Liver (tissue), 9 donors: ENCODE results near the gene TBC1D20. TPM values are rescaled to one million over a fixed set of nuclear protein-coding genes. Genes with fewer than 3 reads are reported as not detected.
"Not testable (repeated sequence)": the region's sequence is repeated elsewhere in the genome, so short reads cannot be mapped to it uniquely, and the experiment has no call there.

Experiments
- DNase-seq: peaks from one replicate; pipeline ENCODE4 v3.0.0-alpha.2; 2017; ENCODE audit warnings: low spot score
- H3K27ac ChIP-seq, 2 donors: one replicate each; pipeline ENCODE4 v1.7.0; 2013; ENCODE audit warnings: inconsistent platforms in 2 of 2, low read length in 2 of 2, control low read depth in 1 of 2, low read depth in 1 of 2, mild to moderate bottlenecking in 1 of 2
- H3K27me3 ChIP-seq, 4 donors: one replicate each; pipeline versions ENCODE4 v1.6.1 to v1.7.0; 2013; ENCODE audit warnings: low read length in 3 of 4, inconsistent platforms in 1 of 4, mild to moderate bottlenecking in 1 of 4, moderate library complexity in 1 of 4; ENCODE audit not compliant: control insufficient read depth in 4 of 4, insufficient read depth in 4 of 4
- H3K36me3 ChIP-seq, 4 donors: one replicate each; pipeline versions ENCODE4 v1.6.1 to v1.7.0; 2013; ENCODE audit warnings: low read length in 3 of 4, mild to moderate bottlenecking in 3 of 4, low read depth in 1 of 4, moderate library complexity in 1 of 4; ENCODE audit not compliant: control insufficient read depth in 4 of 4, insufficient read depth in 3 of 4
- H3K4me1 ChIP-seq, 4 donors: one replicate each; pipeline versions ENCODE4 v1.6.1 to v1.7.0; 2013; ENCODE audit warnings: low read length in 3 of 4, mild to moderate bottlenecking in 3 of 4, moderate library complexity in 1 of 4; ENCODE audit not compliant: control insufficient read depth in 4 of 4, insufficient read depth in 4 of 4
- H3K4me3 ChIP-seq, 3 donors: one replicate each; pipeline versions ENCODE4 v1.6.1 to v1.7.0; 2013; ENCODE audit warnings: low read length in 3 of 3, control low read depth in 1 of 3, low read depth in 1 of 3, mild to moderate bottlenecking in 1 of 3
- H3K9ac ChIP-seq, 2 donors: one replicate each; pipeline ENCODE4 v1.7.0; 2013; ENCODE audit warnings: low read length in 2 of 2, mild to moderate bottlenecking in 2 of 2, moderate library complexity in 2 of 2, control low read depth in 1 of 2, low read depth in 1 of 2
- H3K9me3 ChIP-seq, 4 donors: one replicate each; pipeline versions ENCODE4 v1.6.1 to v1.7.0; 2013; ENCODE audit warnings: low read length in 3 of 4; ENCODE audit not compliant: control insufficient read depth in 4 of 4
- EGR1 ChIP-seq, 2 donors: IDR thresholded peaks; 2 replicates each; pipeline ENCODE4 v1.6.1; 2016 to 2018; ENCODE audit warnings: antibody characterized with exemption in 2 of 2, low read depth in 2 of 2
- FOXA1 ChIP-seq: IDR thresholded peaks from 2 replicates; pipeline ENCODE4 v1.6.1; 2016; ENCODE audit warnings: antibody characterized with exemption
- FOXA2 ChIP-seq: IDR thresholded peaks from 2 replicates; pipeline ENCODE4 v1.6.1; 2016; ENCODE audit warnings: antibody characterized with exemption
- GABPA ChIP-seq, 2 donors: IDR thresholded peaks in 1 of 2; conservative IDR thresholded peaks in 1 of 2; 2 replicates each; pipeline ENCODE4 v1.6.1; 2016; ENCODE audit warnings: antibody characterized with exemption in 2 of 2, mild to moderate bottlenecking in 1 of 2, moderate library complexity in 1 of 2
- HNF4A ChIP-seq, 2 donors: conservative IDR thresholded peaks; 2 replicates each; pipeline ENCODE4 v1.6.1; 2016; ENCODE audit warnings: antibody characterized with exemption in 2 of 2, mild to moderate bottlenecking in 2 of 2
- HNF4G ChIP-seq: IDR thresholded peaks from 2 replicates; pipeline ENCODE4 v1.6.1; 2016; ENCODE audit warnings: antibody characterized with exemption
- JUND ChIP-seq, 2 donors: IDR thresholded peaks; 2 replicates each; pipeline ENCODE4 v1.6.1; 2016; ENCODE audit warnings: antibody characterized with exemption in 2 of 2
- NR2F2 ChIP-seq: IDR thresholded peaks from 2 replicates; pipeline ENCODE4 v1.6.1; 2016; ENCODE audit warnings: antibody characterized with exemption
- RAD21 ChIP-seq, 2 donors: IDR thresholded peaks; 2 replicates each; pipeline ENCODE4 v1.6.1; 2016; ENCODE audit warnings: antibody characterized with exemption in 2 of 2, mild to moderate bottlenecking in 2 of 2
- SP1 ChIP-seq: IDR thresholded peaks from 2 replicates; pipeline ENCODE4 v1.6.1; 2018; ENCODE audit warnings: antibody characterized with exemption, mild to moderate bottlenecking
- TAF1 ChIP-seq: conservative IDR thresholded peaks from 2 replicates; pipeline ENCODE4 v1.6.1; 2016; ENCODE audit warnings: antibody characterized with exemption, mild to moderate bottlenecking
- YY1 ChIP-seq: IDR thresholded peaks from 2 replicates; pipeline ENCODE4 v1.6.1; 2016; ENCODE audit warnings: antibody characterized with exemption, mild to moderate bottlenecking
- WGBS: extraction: QIAGEN DNeasy Blood & Tissue Kit; methylation state at CpG from one replicate; pipeline ENCODE4 v1.1.7; 2013; 5-methylcytosine and 5-hydroxymethylcytosine counted together
- polyA plus RNA-seq, 2 donors: library from polyadenylated mRNA; stranded (reverse) in 1 of 2; unstranded in 1 of 2; fragments of 200-250 nt in 1 of 2; fragments of >200 nt in 1 of 2; fragmentation: Nextera tagmentation in 1 of 2; extraction: Ambion mirVana in 1 of 2; gene quantifications; one replicate each; pipeline versions ENCODE4 v1.2.1 to v1.2.3, GENCODE V29; 2013 to 2015
- total RNA-seq, 2 donors: library from RNA; depleted of rRNA; stranded (reverse); fragments of >200 nt; gene quantifications; one replicate each; pipeline ENCODE4 v1.2.3, GENCODE V29; 2014
- TF ChIP-seq, protein P1 (sequence below): IDR thresholded peaks from 2 replicates; pipeline ENCODE4 v1.6.1; 2016; ENCODE audit warnings: antibody characterized with exemption
- TF ChIP-seq, protein P2 (sequence below): fragments of 150-350 bp; IDR thresholded peaks from 2 replicates; pipeline ENCODE4 v1.5.1; 2017; ENCODE audit warnings: improper control_type of control experiment, low read depth, low read length; ENCODE audit not compliant: missing input control
- TF ChIP-seq, protein P3 (sequence below): IDR thresholded peaks from 2 replicates; pipeline ENCODE4 v1.6.1; 2016; ENCODE audit warnings: antibody characterized with exemption
- TF ChIP-seq, protein P4 (sequence below): IDR thresholded peaks from 2 replicates; pipeline ENCODE4 v1.6.1; 2016; ENCODE audit warnings: antibody characterized with exemption, mild to moderate bottlenecking
- TF ChIP-seq, protein P5 (sequence below): IDR thresholded peaks from 2 replicates; pipeline ENCODE4 v1.6.1; 2016; ENCODE audit warnings: antibody characterized with exemption
- donor health status: healthy.
- donor health status: healthy.
- donor health status: healthy.
- donor health status: healthy.
- donor health status: healthy.

TBC1D20 gene
- total and polyA plus RNA-seq, 4 donors = 8.7 to 18.9 (median 11.9) TPM

DNA sequence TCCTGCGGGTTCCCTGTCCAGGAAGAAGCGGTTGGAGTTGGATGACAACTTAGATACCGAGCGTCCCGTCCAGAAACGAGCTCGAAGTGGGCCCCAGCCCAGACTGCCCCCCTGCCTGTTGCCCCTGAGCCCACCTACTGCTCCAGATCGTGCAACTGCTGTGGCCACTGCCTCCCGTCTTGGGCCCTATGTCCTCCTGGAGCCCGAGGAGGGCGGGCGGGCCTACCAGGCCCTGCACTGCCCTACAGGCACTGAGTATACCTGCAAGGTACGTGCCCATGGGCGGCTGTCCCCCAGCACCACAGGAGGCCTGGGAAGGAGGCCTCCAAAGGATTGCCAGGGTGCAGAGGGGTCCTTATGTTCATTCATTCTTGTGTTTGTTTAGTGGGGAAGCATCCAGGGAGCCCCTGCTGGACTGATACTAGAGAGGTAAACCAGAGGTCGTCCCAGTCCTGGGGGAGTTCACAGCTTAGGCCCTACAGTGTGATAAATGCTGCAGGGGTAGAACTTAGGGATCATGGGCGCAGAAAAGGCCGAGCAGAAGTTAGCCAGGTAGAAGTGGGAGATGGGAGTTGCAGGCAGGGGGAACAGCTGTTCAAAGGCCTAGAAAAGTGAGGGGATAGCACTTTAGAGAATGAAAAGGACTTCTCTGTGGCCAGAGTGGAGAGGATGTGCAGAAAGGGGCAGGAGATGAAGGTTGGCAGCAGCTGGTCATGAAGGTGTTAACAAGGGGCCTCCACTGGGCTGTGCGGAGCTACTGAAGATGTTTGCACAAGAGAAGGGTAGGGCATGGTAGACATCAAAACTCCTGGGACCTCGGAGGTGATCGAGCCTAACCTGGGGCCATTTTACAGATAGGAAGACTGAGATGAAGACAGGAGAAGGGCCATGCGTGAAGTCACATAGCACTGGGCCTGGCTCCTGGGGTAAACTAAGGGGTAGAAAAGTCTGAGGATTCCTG lies 74.0 kb downstream of the TBC1D20 start:
- H3K4me3 ChIP-seq = no peak overlapping the region
- peak overlapping the region; percentile 67 to 79 for H3K27ac ChIP-seq
- peaks cover 4 to 21% (median 12%) of the 10 kb centered on the region in 4 donors for H3K36me3 ChIP-seq
- peaks cover 5 to 35% (median 20%) of the 10 kb centered on the region in 4 donors for H3K4me1 ChIP-seq
- H3K9me3 ChIP-seq = no peaks in the 10 kb centered on the region
- TF ChIP-seq EGR1 (IDR thresholded peaks at IDR 0.05; ENCODE audit: low read depth in 2 of 2) (no peak), TAF1 (no peak), FOXA1 (no peak), NR2F2 (no peak), FOXA2 (no peak)
- TF ChIP-seq, protein P1, sequence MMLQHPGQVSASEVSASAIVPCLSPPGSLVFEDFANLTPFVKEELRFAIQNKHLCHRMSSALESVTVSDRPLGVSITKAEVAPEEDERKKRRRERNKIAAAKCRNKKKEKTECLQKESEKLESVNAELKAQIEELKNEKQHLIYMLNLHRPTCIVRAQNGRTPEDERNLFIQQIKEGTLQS = no peak
- H3K9ac ChIP-seq = peak overlapping the region in 1 of 2 donors; percentile 1
- H3K27me3 ChIP-seq = no peaks in the 10 kb centered on the region
- 95% methylated on average over 21 of the region's 21 CpGs for WGBS
- DNase-seq = no peak

DNA sequence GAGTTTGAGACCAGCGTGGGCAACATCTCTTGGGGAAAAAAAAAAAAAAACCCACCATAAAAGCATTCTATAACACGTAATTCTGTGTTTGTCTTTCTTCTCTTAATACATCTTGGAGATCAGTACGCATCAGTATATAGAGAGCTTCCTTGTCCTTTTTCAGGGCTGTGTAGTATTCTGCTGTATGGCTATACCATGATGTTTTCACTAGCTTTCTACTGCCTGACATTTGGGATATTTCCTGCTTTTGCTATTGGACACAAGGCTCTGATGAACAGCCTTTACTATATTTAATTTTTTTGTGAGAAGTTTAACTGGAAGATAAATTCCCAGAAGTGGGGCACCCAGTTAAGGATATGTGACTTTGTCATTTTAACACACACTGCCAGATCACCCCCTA lies 74.8 kb downstream of the TBC1D20 start:
- H3K9me3 ChIP-seq = no peaks in the 10 kb centered on the region
- H3K36me3 ChIP-seq = peaks cover 4 to 17% (median 12%) of the 10 kb centered on the region in 4 donors
- no peaks in the 10 kb centered on the region for H3K27me3 ChIP-seq
- H3K4me1 ChIP-seq = peaks cover 5 to 42% (median 21%) of the 10 kb centered on the region in 4 donors
- DNase-seq = no peak
- H3K4me3 ChIP-seq = no peak overlapping the region
- TF ChIP-seq HNF4G (no peak), SP1 (no peak), RAD21 (IDR thresholded peaks at IDR 0.05) (no peak), YY1 (no peak), EGR1 (IDR thresholded peaks at IDR 0.05; ENCODE audit: low read depth in 2 of 2) (no peak), JUND (IDR thresholded peaks at IDR 0.05) (no peak), GABPA (IDR thresholded peaks at IDR 0.05 in 1 of 2, conservative IDR thresholded peaks at IDR 0.05 in 1 of 2) (no peak), HNF4A (conservative IDR thresholded peaks at IDR 0.05) (no peak), FOXA2 (no peak), FOXA1 (no peak)
- TF ChIP-seq, protein P2, sequence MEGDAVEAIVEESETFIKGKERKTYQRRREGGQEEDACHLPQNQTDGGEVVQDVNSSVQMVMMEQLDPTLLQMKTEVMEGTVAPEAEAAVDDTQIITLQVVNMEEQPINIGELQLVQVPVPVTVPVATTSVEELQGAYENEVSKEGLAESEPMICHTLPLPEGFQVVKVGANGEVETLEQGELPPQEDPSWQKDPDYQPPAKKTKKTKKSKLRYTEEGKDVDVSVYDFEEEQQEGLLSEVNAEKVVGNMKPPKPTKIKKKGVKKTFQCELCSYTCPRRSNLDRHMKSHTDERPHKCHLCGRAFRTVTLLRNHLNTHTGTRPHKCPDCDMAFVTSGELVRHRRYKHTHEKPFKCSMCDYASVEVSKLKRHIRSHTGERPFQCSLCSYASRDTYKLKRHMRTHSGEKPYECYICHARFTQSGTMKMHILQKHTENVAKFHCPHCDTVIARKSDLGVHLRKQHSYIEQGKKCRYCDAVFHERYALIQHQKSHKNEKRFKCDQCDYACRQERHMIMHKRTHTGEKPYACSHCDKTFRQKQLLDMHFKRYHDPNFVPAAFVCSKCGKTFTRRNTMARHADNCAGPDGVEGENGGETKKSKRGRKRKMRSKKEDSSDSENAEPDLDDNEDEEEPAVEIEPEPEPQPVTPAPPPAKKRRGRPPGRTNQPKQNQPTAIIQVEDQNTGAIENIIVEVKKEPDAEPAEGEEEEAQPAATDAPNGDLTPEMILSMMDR = no peak
- TF ChIP-seq, protein P3, sequence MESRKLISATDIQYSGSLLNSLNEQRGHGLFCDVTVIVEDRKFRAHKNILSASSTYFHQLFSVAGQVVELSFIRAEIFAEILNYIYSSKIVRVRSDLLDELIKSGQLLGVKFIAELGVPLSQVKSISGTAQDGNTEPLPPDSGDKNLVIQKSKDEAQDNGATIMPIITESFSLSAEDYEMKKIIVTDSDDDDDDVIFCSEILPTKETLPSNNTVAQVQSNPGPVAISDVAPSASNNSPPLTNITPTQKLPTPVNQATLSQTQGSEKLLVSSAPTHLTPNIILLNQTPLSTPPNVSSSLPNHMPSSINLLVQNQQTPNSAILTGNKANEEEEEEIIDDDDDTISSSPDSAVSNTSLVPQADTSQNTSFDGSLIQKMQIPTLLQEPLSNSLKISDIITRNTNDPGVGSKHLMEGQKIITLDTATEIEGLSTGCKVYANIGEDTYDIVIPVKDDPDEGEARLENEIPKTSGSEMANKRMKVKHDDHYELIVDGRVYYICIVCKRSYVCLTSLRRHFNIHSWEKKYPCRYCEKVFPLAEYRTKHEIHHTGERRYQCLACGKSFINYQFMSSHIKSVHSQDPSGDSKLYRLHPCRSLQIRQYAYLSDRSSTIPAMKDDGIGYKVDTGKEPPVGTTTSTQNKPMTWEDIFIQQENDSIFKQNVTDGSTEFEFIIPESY = no peak
- TF ChIP-seq, protein P4, sequence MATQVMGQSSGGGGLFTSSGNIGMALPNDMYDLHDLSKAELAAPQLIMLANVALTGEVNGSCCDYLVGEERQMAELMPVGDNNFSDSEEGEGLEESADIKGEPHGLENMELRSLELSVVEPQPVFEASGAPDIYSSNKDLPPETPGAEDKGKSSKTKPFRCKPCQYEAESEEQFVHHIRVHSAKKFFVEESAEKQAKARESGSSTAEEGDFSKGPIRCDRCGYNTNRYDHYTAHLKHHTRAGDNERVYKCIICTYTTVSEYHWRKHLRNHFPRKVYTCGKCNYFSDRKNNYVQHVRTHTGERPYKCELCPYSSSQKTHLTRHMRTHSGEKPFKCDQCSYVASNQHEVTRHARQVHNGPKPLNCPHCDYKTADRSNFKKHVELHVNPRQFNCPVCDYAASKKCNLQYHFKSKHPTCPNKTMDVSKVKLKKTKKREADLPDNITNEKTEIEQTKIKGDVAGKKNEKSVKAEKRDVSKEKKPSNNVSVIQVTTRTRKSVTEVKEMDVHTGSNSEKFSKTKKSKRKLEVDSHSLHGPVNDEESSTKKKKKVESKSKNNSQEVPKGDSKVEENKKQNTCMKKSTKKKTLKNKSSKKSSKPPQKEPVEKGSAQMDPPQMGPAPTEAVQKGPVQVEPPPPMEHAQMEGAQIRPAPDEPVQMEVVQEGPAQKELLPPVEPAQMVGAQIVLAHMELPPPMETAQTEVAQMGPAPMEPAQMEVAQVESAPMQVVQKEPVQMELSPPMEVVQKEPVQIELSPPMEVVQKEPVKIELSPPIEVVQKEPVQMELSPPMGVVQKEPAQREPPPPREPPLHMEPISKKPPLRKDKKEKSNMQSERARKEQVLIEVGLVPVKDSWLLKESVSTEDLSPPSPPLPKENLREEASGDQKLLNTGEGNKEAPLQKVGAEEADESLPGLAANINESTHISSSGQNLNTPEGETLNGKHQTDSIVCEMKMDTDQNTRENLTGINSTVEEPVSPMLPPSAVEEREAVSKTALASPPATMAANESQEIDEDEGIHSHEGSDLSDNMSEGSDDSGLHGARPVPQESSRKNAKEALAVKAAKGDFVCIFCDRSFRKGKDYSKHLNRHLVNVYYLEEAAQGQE = no peak
- TF ChIP-seq, protein P1 = no peak
- TF ChIP-seq, protein P5, sequence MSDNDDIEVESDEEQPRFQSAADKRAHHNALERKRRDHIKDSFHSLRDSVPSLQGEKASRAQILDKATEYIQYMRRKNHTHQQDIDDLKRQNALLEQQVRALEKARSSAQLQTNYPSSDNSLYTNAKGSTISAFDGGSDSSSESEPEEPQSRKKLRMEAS = no peak
- peak overlapping the region in 1 of 2 donors; percentile 1 for H3K9ac ChIP-seq
- 99% methylated on average over 3 of the region's 3 CpGs for WGBS
- H3K27ac ChIP-seq = peak overlapping the region in 1 of 2 donors; percentile 67

DNA sequence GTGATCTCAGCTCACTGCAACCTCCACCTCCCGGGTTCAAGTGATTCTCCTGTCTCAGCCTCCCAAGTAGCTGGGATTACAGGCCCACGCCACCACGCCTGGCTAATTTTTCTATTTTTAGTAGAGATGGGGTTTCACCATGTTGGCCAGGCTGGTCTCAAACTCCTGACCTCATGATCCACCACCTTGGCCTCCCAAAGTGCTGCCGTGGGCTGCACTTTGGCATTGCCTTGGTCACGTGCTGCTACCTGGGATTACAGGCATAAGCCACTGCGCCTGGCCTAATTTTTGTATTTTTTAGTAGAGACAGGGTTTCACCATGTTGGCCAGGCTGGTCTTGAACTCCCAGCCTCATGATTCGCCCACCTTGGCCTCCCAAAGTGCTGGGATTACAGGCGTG lies 75.7 kb downstream of the TBC1D20 start:
- DNase-seq, H3K4me3 ChIP-seq, H3K9me3 ChIP-seq, H3K9ac ChIP-seq, H3K27me3 ChIP-seq, H3K27ac ChIP-seq: not testable (repeated sequence)
- H3K36me3 ChIP-seq = peaks cover 3 to 13% (median 7%) of the 10 kb centered on the region in 4 donors
- WGBS = 96% methylated on average over 8 of the region's 8 CpGs
- H3K4me1 ChIP-seq = peaks cover 5 to 48% (median 24%) of the 10 kb centered on the region in 4 donors
